Uterus (tissue), 4 donors: Measurements from ENCODE around the gene IL1F10. TPM values are rescaled to one million over a fixed set of nuclear protein-coding genes. Genes with fewer than 3 reads are reported as not detected.
"Not testable (repeated sequence)": the region's sequence is repeated elsewhere in the genome, so short reads cannot be mapped to it uniquely, and the experiment has no call there.

ENCODE experiments used
- DNase-seq, 2 donors: peaks; one replicate each; pipeline ENCODE4 v3.0.0-alpha.2; 2019 to 2020
- H3K27ac ChIP-seq, 2 donors: fragments of 200-600 bp; sonication (generic); 1 replicate in 1 of 2; 2 replicates in 1 of 2; pipeline ENCODE4 v1.5.1; 2016 to 2018
- H3K27me3 ChIP-seq, 2 donors: fragments of 200-600 bp; sonication (generic); one replicate each; pipeline ENCODE4 v1.5.1; 2018 to 2019; ENCODE audit warnings: control low read depth in 1 of 2
- H3K36me3 ChIP-seq, 2 donors: fragments of 200-600 bp; sonication (generic); one replicate each; pipeline ENCODE4 v1.5.1; 2019; ENCODE audit warnings: control low read depth in 1 of 2
- H3K4me1 ChIP-seq, 2 donors: fragments of 200-600 bp; sonication (generic); one replicate each; pipeline ENCODE4 v1.5.1; 2018 to 2019; ENCODE audit warnings: control low read depth in 1 of 2
- H3K4me3 ChIP-seq, 2 donors: fragments of 200-600 bp; sonication (generic); 1 replicate in 1 of 2; 2 replicates in 1 of 2; pipeline ENCODE4 v1.5.1; 2018 to 2019; ENCODE audit warnings: mild to moderate bottlenecking in 1 of 2
- H3K9me3 ChIP-seq, 2 donors: fragments of 200-600 bp; sonication (generic); one replicate each; pipeline ENCODE4 v1.5.1; 2019; ENCODE audit warnings: control low read depth in 1 of 2
- CTCF ChIP-seq, 4 experiments: fragments of 200-600 bp in 2 of 4; fragments of 450-650 bp in 2 of 4; sonication (generic) in 2 of 4; IDR thresholded peaks; one replicate each; pipeline ENCODE4 v1.5.1; 2016 to 2019; ENCODE audit warnings: antibody characterized with exemption in 4 of 4, mild to moderate bottlenecking in 2 of 4, moderate library complexity in 1 of 4
- POLR2A ChIP-seq, 2 donors: fragments of 450-650 bp; IDR thresholded peaks; one replicate each; pipeline ENCODE4 v1.6.1; 2016; ENCODE audit warnings: antibody characterized with exemption in 2 of 2, mild to moderate bottlenecking in 1 of 2, moderate library complexity in 1 of 2
- intact Hi-C: fragments of 100-400 bp; cut with DNase I; formaldehyde crosslinking; loops from one replicate; pipeline ENCODE4 v1.15.1; 2023; ENCODE audit warnings: low total_unique reads
- total RNA-seq, 4 donors: library from RNA; depleted of rRNA in 3 of 4; stranded (reverse); fragments of >200 nt in 3 of 4; gene quantifications; one replicate each; pipeline versions ENCODE4 v1.1.0 to v1.2.4, GENCODE V29; 2014 to 2023
- donor health status: DM: yes; HTN: yes; CAD: no.

Gene IL1F10
- total RNA-seq, 4 donors from 2014 or later: not detected

- intact Hi-C loops: no loop called here
- TF ChIP-seq POLR2A (IDR thresholded peaks at IDR 0.05) (no peak), CTCF (IDR thresholded peaks at IDR 0.05) (no peak)
- H3K9me3 ChIP-seq: no peaks in the 10 kb centered on the region
- H3K27me3 ChIP-seq: no peaks in the 10 kb centered on the region
- H3K4me1 ChIP-seq: no peaks in the 10 kb centered on the region
- H3K4me3 ChIP-seq: no peak overlapping the region
- no peak for DNase-seq
- no peak overlapping the region for H3K27ac ChIP-seq
- H3K36me3 ChIP-seq: no peaks in the 10 kb centered on the region
Observed at GRCh38 chr2:113092864-113093612, 25.3 kb downstream of the IL1F10 start.

GRCh38 chr2:113093613-113093977, 25.8 kb downstream of the IL1F10 start:
- no peaks in the 10 kb centered on the region for H3K36me3 ChIP-seq
- no peaks in the 10 kb centered on the region for H3K4me1 ChIP-seq
- H3K27me3 ChIP-seq: no peaks in the 10 kb centered on the region
- TF ChIP-seq POLR2A (IDR thresholded peaks at IDR 0.05): no peak
- TF ChIP-seq CTCF (IDR thresholded peaks at IDR 0.05): no peak
- intact Hi-C loops: no loop called here
- H3K4me3 ChIP-seq: no peak overlapping the region
- no peaks in the 10 kb centered on the region for H3K9me3 ChIP-seq
- no peak overlapping the region for H3K27ac ChIP-seq
- no peak for DNase-seq

GRCh38 chr2:113096306-113096705, 28.5 kb downstream of the IL1F10 start:
- intact Hi-C loops, H3K27ac ChIP-seq, H3K4me3 ChIP-seq: not testable (repeated sequence)

GRCh38 chr2:113096842-113097618, 29.3 kb downstream of the IL1F10 start:
- intact Hi-C loops, H3K36me3 ChIP-seq: not testable (repeated sequence)

More at GRCh38 chr2:113096306-113096705, 28.5 kb downstream of the IL1F10 start:
- not testable (repeated sequence) for H3K36me3 ChIP-seq, H3K9me3 ChIP-seq, DNase-seq, H3K4me1 ChIP-seq, H3K27me3 ChIP-seq

GRCh38 chr2:113098041-113098440, 30.3 kb downstream of the IL1F10 start:
- Histone ChIP-seq H3K36me3 (no peaks in the 10 kb centered on the region), H3K4me1 (no peaks in the 10 kb centered on the region), H3K27me3 (no peaks in the 10 kb centered on the region), H3K27ac (no peak overlapping the region), H3K4me3 (no peak overlapping the region), H3K9me3 (no peaks in the 10 kb centered on the region)
- TF ChIP-seq POLR2A (IDR thresholded peaks at IDR 0.05): no peak
- TF ChIP-seq CTCF (IDR thresholded peaks at IDR 0.05): no peak
- intact Hi-C loops: no loop called here
- DNase-seq: no peak

More at GRCh38 chr2:113096842-113097618, 29.3 kb downstream of the IL1F10 start:
- H3K27ac ChIP-seq, H3K27me3 ChIP-seq, H3K9me3 ChIP-seq, H3K4me3 ChIP-seq, H3K4me1 ChIP-seq, DNase-seq: not testable (repeated sequence)

GRCh38 chr2:113098532-113098931, 30.8 kb downstream of the IL1F10 start:
- Histone ChIP-seq H3K27ac (no peak overlapping the region), H3K4me1 (no peaks in the 10 kb centered on the region), H3K27me3 (no peaks in the 10 kb centered on the region), H3K4me3 (no peak overlapping the region), H3K9me3 (no peaks in the 10 kb centered on the region), H3K36me3 (no peaks in the 10 kb centered on the region)
- no peak for DNase-seq
- intact Hi-C loops: no loop called here
- TF ChIP-seq POLR2A (IDR thresholded peaks at IDR 0.05): no peak
- TF ChIP-seq CTCF (IDR thresholded peaks at IDR 0.05): no peak
